ENCODE results near the gene BMP4.

The BMP4 gene

GRCh38 chr14:53951243-53951626, 5.4 kb downstream of the BMP4 start:
- peak overlapping the region; percentile 53 for H3K4me3 ChIP-seq (ENCODE audit: low read depth, low read length)
- DNase-seq (ENCODE audit: low read depth), result no peak
- TF ChIP-seq CTCF (IDR thresholded peaks at IDR 0.05; ENCODE audit: insufficient read depth, low read depth, low read length, missing control alignments), result no peak

- TF ChIP-seq CTCF (IDR thresholded peaks at IDR 0.05; ENCODE audit: insufficient read depth, low read depth, low read length, missing control alignments), result no peak
- H3K4me3 ChIP-seq (ENCODE audit: low read depth, low read length), result no peak overlapping the region; the same call in 1 of the 2 replicates
- no peak for DNase-seq (ENCODE audit: low read depth)
Observed at GRCh38 chr14:53950031-53950793, 6.4 kb downstream of the BMP4 start.

- DNase-seq (ENCODE audit: low read depth), result no peak
- no peak overlapping the region for H3K4me3 ChIP-seq (ENCODE audit: low read depth, low read length)
- no peak for TF ChIP-seq CTCF (IDR thresholded peaks at IDR 0.05; ENCODE audit: insufficient read depth, low read depth, low read length, missing control alignments)
Observed at GRCh38 chr14:53949201-53949600, 7.4 kb downstream of the BMP4 start.

- no peak for TF ChIP-seq CTCF (IDR thresholded peaks at IDR 0.05; ENCODE audit: insufficient read depth, low read depth, low read length, missing control alignments)
- DNase-seq (ENCODE audit: low read depth), result no peak
- no peak overlapping the region for H3K4me3 ChIP-seq (ENCODE audit: low read depth, low read length)
Observed at GRCh38 chr14:53948205-53948884, 8.3 kb downstream of the BMP4 start.

GRCh38 chr14:53947452-53948204, 9.0 kb downstream of the BMP4 start:
- no peak for DNase-seq (ENCODE audit: low read depth)
- H3K4me3 ChIP-seq (ENCODE audit: low read depth, low read length), result no peak overlapping the region
- no peak for TF ChIP-seq CTCF (IDR thresholded peaks at IDR 0.05; ENCODE audit: insufficient read depth, low read depth, low read length, missing control alignments)

GRCh38 chr14:53947094-53947445, 9.6 kb downstream of the BMP4 start:
- DNase-seq (ENCODE audit: low read depth), result no peak
- TF ChIP-seq CTCF (IDR thresholded peaks at IDR 0.05; ENCODE audit: insufficient read depth, low read depth, low read length, missing control alignments), result no peak
- no peak overlapping the region for H3K4me3 ChIP-seq (ENCODE audit: low read depth, low read length)
